Activated CD8-positive, alpha-beta memory T cell treated with anti-CD3 and anti-CD28 coated beads for 48 hours (primary cell): ENCODE results near the gene KCNA10.

ENCODE experiments used
- DNase-seq, 3 experiments: peaks; one replicate each; pipeline ENCODE4 v3.0.0-alpha.2; 2020; ENCODE audit warnings: low read depth in 2 of 3, low spot score in 2 of 3

KCNA10 gene

DNA sequence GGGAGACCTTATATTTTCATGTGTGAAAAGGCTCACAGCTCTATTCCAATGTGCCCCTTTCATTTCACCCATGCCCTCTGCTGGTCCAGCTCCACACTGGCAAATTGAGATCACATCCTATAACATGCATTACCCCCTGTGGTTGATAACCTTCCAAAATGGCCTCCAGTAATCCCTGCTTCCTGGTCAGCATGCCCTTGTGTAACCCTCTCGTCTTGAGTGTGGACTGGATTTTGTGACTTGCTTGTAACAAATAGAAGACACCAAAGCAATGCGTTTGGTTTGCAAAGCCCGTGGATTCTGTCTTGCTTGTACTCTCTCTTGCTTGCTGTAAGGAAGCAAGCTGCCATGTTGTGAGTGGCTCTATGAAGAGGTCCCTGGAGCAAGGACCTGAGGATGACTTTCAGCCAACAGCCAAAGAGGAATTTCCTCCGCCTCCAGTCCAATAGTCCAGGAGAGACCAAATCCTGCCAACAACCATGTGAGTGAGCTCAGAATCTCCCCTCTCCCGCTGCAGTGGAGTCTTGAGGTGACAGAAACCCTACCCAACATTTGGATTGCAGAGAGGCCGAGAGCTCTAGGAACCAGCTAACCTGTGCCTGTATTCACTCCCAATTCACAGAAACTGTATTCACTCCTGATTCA, 17.4 kb downstream of the KCNA10 start:
- no peak for DNase-seq

DNA sequence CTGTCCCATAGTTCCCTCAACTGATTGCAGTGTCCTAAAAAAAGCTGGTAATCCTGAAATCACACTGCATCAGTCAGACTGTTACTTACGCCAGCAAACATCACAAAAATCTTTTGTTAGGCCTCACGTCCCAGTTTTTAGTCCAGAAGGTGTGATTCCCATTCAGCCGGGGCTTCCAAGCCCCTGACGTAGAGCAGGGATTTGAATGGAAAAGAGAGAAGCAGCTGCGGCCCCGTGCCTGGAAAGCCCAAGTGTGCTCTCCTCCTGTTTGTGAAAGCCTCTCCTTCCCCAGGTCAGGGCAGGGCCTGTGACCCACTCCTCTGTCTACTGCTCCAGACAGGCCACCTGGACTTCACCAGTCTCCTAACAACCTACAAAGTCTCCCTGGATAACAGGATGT, 20.7 kb downstream of the KCNA10 start:
- DNase-seq: no peak

DNA sequence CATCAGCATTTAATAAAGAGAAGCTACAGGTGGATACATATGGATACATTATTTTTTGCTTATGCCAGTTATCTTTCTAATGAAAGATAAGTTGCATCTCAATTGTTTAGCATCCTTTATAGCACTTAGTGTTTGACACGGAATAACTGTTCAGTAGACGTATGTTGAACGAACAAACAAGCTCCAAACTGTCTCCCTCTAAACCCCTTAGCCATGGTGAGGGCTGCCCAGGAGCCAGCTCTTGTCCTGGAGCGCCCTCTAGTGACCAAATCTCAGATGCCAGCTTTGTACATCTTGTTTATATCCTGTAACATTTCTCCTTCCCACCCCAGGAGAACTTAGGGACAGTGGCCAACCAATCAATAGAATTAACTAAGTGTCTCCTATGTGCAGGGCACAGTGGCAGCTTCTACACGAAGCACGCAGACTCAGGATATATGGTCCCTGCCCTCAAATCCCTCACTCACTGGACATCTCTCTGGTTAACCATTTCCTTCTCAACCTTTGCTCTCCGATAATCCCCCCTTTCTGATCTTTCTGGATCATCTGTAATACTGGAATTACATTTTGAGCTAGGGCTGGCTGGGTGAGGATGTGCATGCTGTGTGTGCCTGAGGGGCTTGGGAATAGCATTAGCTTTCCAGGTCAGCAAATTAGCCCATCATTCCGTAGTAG, 22.9 kb downstream of the KCNA10 start:
- peak; percentile 24 to 84 (median 64) for DNase-seq

DNA sequence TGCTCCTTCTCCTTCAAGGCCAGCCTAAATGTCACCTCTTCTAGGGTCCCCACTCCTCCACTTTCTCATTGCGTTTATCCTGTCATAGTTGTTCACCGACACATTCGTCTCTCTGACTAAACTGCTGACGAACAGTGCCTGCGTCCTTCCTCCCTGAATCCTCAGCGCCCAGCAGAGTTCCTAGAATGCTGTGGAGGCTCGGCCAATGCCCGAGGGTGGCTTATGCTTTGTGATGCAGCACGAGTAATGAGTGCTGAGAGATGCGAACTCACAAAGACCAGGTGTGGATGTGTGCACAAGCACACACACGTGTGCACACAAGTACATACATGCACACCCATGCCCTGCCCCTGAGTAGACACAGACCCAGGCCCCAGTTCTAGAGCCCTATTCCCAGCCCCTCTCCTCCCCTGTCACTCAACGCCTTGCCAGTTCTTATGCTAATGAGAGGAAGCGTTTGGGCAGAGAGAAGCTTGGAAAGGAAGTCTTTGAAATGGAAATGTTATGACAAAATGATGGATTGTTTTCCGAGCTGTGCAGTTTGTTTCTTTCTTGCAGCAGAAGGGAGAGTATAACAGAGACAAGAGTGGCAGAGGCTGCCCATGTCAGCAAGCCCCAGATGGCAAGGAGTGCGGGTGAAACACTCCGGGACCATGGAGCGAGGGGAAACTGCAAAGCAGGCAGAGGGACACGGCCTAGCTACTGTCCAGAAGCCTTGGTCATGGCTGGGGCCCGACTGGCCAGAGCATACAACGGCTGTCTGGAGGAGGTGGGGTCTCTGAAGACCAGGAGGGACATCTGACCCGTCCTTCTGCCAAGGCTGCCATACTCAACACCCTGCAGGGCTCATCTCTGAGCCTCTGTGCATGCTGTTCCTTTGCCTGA, 24.2 kb downstream of the KCNA10 start:
- DNase-seq: no peak

DNA sequence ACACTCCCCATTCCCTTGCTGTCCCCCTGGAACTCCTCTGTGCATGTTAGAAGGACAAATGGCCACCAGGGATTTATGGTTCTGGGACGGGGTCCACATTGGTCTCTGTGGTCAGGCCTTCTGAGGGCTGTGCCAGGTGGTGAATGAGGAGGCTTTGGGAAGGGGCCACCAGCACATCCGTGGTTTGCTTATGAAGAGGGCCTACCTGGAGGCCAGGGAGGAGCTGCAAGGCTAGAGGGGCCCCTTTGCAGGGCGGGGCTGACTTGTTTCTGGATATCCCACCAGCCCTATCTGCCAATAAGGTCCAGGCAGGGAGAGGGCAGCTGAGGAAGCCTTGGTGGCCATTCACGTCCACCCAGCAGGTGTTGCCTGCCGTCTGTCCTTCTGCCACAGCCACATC, 24.9 kb downstream of the KCNA10 start:
- DNase-seq: no peak

DNA sequence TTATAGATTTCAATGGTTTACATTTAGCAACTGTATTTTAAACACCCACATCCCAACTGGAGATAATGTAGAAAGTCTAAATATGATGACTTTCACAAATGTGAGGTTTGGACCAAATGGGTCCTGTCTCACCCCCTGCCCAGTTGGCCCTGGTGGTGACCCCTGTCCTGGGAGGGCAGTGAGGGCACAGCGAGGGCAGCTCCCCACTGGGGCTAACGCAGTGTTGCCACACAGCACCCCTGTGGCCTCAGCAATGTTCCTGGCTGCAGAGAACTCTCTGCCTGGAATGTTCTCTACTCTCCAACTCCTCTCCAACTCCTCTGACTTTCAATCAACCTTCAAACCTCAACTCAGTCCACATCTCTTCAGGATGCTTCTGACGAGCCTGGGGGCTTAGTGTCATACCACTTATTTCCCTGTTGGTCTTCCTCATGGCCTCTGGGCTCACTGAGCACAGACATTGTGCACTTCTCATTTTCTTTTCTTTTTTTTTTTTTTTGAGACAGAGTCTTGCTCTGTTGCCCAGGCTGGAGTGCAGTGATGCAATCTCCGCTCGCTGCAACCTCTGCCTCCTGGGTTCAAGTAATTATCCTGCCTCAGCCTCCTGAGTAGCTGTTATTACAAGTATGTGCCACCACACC, 25.8 kb downstream of the KCNA10 start:
- DNase-seq: no peak

DNA sequence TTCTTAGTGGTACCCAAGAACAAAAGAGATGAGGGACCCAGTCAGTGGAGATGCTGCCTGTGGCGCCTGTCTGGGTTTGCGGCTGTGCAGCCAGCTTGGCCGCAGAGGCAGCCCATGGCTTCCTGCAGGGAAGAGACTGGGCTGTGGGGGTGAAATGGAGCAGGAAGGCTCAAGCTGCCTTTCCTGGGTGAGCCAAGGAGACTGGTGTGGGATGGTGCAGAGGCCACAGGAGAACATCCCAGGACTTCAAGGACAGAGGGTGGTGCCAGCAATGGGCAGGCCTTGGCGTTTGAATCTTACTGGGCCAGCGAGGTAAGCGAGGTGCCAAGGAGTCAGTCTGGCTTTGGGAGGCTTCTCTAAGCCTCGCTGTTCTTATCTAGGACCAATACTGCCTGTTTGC, 26.4 kb downstream of the KCNA10 start:
- no peak for DNase-seq

DNA sequence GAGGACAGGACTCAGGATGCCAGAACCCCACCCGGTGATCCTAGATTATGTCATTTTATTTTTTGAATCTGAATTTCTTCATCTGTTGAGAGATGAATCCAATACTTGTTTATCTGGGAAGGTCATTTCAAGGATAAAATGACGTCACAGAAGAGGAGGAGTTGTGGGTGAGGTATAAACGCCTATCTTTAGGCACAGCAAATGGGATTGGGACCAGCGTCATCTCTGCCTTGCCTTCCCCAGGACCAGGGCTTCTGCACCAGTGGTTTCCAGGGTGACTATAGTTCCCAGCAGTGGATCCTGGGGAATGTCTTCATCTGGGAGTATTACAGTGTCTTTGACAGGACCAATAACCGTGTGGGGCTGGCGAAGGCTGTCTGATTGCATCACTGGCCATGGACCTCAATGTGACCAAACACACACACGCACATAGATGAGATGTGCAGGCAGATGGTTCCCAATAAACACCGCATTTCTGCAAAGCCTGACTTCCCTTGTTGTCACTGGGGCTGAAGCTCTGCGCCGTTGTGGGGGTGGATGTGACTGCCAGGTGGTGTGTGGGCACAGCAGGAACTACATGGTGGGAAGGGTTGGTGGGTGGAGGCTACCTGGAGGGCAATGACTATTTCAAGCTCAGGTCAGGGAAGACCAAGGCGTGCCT, 28.1 kb downstream of the KCNA10 start:
- DNase-seq: no peak

DNA sequence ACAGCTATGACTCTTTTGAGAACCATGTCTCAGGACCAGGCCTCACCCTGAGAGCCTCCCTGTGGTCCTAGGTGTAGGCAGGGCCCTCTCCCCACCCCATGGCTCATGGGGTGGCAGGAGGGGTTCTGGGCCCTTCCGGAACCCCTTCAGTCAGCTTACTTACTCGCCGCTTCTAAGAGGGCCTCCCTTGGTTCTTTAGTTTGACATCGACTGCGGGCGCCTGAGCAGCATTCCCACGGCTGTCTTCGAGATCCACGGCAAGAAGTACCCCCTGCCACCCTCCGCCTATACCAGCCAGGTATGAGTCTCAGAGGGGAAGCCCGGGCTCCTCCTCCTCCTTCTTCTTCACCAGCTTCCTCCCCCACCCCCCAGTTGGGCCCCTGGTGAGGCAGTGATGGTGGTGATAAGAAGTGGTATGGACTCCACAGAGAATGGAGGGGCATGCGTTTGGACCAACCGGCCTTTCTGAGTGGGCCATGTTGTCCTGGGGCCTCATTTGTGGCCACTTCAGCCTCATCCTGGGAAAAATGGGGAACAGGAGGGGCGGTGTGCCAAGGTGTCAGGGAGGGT, 28.9 kb downstream of the KCNA10 start:
- DNase-seq: no peak

DNA sequence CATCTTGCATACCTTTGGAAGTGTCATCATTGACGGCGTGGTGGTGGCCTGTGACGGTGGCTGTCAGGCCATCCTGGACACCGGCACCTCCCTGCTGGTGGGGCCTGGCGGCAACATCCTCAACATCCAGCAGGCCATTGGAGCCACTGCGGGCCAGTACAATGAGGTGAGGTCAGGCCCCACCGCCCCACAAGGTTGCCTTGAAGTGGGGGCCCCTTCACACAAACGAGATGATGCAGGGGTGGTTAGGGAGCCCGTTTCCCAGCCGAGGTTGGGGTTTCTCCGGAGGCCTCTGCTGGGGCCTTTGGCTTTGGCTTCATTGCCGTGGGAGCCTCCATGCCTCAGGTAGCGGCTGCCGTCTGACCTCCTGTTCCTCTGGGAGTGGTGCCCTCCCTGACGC, 29.6 kb downstream of the KCNA10 start:
- no peak for DNase-seq

DNA sequence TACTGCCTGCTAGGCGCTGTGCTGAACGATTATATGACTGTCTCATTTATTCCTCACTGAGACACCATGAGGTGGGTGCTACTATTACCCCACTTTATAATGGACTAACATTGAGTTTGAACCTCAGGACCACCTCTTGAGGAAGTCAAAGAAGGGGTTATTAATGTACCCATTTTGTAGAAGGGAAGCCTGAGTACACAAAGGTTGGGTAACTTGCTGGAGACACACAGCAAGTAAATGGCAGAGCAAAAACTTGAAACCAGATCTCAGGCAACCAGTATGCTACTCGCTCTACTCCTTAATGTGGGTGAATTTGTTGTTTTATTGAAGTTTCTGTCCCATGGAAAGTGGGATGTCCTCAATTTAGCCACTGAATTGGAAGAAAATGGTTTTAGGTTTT, 30.1 kb downstream of the KCNA10 start:
- DNase-seq: no peak

DNA sequence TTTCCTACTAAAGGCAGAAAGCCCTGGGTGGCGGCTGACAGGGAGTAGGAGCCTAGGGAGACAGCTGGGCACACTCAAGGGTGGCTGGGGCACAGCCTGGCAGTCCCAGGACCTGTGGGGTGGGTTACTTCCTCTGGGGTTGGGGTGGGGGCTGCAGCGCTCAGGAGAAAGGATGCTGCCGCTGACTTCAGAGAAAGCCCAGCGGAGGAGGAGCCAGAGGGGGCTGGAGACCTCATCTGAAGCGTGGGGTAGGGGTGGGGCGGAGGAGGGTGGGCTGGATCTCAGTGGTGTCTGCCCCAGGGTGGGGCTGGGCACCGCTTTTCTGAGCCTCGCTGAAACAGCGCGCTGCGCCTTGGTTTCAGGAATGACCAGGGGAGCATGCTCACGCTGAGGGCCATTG, 30.8 kb downstream of the KCNA10 start:
- DNase-seq: no peak

DNA sequence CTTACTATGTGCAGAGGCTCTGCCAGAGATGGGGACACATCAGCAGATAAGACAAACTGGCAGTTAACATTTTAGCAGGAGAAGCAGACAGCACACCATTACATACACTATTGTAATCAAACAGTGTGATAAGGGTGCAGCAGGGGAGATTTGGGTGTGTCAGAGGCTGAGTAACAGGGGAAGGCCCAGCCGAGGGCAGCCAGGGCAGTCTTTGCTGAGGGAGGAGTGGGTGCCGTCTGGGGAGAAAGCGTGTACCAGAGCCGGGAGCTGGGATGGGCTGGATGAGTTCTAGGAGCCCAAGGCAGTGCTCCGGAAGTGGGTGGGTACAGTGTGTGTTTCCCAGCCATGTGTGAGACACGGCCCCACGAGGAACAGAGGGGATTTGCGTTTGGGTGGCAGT, 31.2 kb downstream of the KCNA10 start:
- DNase-seq: no peak

DNA sequence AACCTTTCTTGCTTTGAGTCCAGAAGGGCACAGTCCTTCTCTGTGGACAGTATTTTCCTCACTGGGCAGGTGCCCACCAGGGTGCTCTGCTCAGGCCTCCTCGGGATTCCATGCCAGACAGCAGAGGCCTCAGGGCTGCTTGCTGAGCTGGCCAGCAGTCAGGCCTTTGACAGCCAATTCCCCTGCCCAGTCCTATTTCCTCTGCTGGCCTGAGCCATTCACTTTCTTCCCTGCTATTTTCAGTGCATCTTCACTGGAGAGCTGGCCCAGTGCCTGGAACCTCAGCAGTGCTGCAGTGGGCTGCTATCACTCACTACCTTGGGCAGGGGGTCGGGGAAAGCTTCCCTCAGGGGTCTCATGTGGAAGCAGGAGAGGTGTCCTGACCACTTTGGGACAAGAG, 33.2 kb downstream of the KCNA10 start:
- DNase-seq: no peak

DNA sequence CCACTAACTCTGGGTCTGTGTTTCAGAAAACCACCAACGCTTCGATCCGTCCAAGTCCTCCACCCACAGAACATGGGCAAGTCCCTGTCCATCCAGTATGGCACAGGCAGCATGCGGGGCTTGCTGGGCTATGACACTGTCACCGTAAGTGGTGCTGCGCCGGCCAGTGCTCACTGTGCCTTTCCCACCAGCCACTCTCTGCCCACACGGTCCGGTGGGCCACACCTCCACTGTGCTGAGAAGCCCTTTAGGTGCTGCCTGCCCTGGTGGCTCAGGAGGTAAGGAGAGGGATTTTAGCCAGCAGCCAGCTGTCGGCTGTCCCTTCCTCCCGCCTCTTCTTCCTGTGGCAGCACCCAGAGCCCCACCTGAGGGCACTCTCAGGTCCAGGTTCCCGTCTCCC, 34.2 kb downstream of the KCNA10 start:
- DNase-seq: no peak

DNA sequence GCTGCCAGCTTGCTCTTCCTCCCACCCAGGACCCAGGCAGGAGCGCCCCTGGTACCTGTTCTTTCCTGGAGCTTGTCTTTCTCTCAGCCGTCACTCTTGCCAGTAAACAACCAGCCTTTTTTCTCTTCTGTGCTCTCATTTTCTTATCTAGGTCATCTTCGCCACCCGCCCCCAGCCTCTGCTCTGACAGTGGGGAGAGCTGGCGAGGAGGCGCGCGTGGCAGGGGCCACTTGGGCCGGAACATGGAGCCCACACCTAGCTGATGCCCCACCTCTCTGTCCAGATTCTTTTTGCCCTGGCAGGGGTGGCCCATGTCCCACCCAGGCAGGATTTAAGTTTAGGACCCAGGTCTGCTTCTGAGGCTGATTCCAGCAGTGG, 35.7 kb downstream of the KCNA10 start:
- DNase-seq: no peak

DNA sequence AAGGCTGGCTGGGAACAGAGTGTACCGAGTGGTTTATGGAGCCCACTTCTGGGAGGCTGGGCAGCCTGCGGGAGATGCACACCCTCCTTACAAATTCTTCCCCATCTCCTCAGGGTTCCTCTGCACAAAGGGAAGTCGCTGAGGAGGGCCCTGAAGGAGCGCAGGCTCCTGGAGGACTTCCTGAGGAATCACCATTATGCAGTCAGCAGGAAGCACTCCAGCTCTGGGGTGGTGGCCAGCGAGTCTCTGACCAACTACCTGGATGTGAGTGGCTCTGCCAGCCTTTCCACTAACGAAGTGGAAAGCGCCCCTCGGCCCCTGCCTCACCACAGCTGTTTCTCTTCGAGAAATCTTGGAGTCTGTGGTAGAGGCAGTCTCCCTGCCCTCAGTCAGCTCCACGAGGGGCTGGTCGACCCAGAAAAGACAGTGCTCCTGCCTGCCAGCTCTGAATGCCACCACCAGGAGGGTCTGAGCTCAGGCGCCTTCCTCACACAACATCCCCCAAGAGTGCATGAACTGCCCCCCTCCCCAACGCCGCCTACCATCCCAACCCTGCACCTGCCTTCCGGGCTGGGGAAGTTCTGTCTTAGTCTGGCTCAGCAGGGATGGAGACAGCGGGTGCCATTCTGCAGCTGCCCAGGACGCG, 36.2 kb downstream of the KCNA10 start:
- no peak for DNase-seq

DNA sequence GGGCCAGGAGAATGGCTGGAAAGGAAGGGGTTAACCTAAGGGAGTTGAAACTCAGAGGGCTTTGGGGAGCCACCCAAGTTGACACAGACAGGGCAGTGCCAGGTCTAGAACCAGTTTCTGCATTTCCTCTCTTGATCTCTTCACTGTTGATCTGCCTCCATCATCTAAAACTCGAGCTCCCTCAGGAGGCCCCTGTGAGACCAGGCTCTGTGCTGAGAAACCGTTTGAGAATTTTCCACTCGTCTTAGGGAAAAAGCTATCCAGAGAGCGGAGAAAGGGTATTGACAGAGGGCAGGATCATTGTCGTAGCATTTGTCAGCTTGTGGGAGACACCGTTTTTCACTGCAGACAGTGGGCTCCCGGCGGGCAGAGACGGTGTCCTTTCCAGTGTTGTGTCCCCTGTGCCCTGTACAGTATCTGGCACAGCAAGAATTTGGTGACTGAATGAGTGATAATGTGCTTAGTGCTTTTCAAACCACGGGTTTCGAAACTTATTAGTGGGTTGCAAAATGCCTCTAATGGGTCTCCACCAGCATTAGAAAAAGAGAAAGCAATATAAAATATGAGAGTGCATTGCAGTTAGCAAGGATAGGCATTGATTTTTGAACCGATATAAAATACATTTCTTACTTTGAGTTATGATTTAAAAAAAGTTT, 36.9 kb downstream of the KCNA10 start:
- no peak for DNase-seq

DNA sequence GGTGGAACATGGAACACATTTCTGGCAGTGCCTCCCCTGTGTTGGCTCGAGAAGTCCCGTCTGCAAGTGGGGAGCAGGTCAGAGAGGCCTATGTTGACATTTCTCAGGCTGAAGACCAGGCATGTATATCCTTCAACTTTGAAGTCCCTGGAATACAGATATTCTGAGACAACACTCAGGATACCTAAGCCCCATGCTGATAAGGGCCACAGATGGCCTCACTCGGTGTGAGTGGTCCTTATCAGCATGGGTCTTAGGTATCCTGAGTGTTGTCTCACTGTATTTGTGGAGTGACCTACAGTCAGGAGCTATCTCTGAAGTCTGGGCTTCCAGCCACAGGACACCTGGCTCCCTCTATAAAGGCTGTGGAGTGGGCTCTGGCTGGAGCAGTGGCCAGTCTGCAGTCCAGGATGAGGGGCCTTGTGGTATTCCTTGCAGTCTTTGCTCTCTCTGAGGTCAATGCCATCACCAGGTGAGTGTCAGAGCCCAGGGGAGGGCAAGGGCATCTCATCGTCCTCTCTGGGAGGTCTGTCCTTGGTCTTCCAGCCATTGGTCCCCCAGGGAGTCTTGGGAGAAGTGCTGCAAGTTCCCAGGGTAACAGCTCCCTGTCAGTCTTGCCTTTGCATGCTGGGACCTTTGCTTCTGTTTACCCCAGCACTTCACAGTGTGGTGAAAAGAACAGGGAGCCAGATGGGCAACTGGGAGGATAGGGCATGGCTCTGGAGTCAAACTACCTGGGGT, 38.4 kb downstream of the KCNA10 start:
- no peak for DNase-seq
